ENCODE results near the gene RNGTT. TPM values are rescaled to one million over a fixed set of nuclear protein-coding genes. Genes with fewer than 3 reads are reported as not detected.

Gene RNGTT
- total RNA-seq, 1 donor from 2014 or later, result 13.4 TPM

GRCh38 chr6:88712243-88712936 lies 251.0 kb downstream of the RNGTT start:
- Mint-ChIP-seq H3K4me1 (ENCODE audit: unreplicated experiment) (no peaks in the 10 kb centered on the region), H3K9me3 (no peaks in the 10 kb centered on the region), H3K27me3 (no peaks in the 10 kb centered on the region), H3K4me3 (no peak overlapping the region), H3K36me3 (no peaks in the 10 kb centered on the region), H3K27ac (no peak overlapping the region)
- TF ChIP-seq CTCF (conservative IDR thresholded peaks at IDR 0.05), result no peak
- DNase-seq (ENCODE audit: extremely low spot score, unreplicated experiment), result no peak

DNA sequence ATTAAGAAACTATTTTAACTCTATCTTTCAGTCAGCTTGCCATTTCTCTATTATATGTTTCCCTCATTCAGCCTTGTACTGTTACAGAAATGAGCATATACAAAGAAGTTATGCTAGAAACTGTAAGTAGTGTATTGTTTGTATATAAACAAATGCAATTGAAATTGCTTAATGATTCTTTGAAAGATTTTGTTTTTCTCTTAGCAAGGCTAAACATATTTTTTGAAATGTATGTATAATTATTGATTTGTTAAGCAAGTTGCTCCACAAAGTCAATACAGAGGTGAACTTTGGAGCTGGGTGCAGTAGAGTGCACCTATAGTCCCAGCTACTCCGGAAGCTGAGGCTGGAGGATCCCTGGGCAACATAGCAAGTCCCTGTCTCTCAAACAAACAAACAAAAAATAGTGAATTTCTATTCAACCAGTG lies 253.6 kb downstream of the RNGTT start:
- Mint-ChIP-seq H3K9me3 (no peaks in the 10 kb centered on the region), H3K27ac (no peak overlapping the region), H3K4me3 (no peak overlapping the region), H3K27me3 (no peaks in the 10 kb centered on the region), H3K4me1 (ENCODE audit: unreplicated experiment) (no peaks in the 10 kb centered on the region), H3K36me3 (no peaks in the 10 kb centered on the region)
- no peak for TF ChIP-seq CTCF (conservative IDR thresholded peaks at IDR 0.05)
- DNase-seq (ENCODE audit: extremely low spot score, unreplicated experiment), result no peak

DNA sequence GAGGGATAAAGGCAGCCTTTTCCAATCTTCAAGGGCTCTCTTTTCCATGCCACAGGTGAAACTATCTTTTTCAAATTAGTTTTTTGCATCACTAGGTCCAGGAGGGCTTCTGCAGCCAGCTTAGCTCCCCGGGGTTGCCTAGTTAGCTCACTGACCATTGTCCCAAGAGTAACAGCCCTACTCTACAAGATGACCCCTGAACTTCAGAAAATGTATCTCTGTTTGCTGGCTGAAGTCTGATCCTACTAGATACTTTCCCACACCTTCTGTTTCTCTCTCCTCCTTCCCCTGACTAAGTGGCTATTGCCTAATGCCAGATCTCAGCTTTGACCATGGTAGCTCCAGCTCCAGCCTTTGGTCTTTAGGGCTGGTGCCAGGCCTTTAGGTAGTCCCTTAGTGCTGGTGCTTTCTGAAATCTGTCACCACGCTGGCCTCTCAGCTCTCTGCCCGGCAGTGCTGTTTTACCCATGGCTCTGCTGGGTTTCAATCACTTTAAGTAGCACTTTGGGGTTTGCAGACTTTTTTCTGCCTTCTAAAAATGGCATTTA lies 255.1 kb downstream of the RNGTT start:
- H3K27ac Mint-ChIP-seq, result no peak overlapping the region

DNA sequence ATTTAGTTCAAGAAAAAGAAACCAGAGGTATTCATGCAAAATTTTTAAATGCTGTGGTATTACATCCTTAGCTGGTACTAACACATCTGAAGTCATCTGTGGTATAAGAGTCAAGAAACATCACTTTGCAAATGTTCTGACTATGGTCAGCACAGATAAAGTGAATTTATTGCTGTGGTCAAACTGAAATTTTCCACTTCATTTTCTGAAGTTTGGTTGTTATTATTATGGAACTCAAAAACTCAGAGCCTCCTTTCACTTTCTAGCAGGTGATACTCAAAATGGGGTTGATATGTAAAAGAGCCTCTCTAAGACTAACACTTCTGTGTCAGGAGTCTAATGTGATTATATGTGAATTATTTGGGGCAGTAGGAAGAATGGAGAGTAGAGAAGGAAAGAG lies 257.8 kb downstream of the RNGTT start:
- Mint-ChIP-seq H3K36me3 (peaks cover 8% of the 10 kb centered on the region), H3K27me3 (no peaks in the 10 kb centered on the region), H3K9me3 (peaks cover 6% of the 10 kb centered on the region), H3K27ac (no peak overlapping the region), H3K4me3 (no peak overlapping the region), H3K4me1 (ENCODE audit: unreplicated experiment) (no peaks in the 10 kb centered on the region)
- no peak for TF ChIP-seq CTCF (conservative IDR thresholded peaks at IDR 0.05)
- no peak for DNase-seq (ENCODE audit: extremely low spot score, unreplicated experiment)

More for the DNA sequence above, 255.1 kb downstream of the RNGTT start:
- no peak overlapping the region for H3K4me3 Mint-ChIP-seq
- H3K27me3 Mint-ChIP-seq, result no peaks in the 10 kb centered on the region
- H3K9me3 Mint-ChIP-seq, result peaks cover 6% of the 10 kb centered on the region
- no peak for TF ChIP-seq CTCF (conservative IDR thresholded peaks at IDR 0.05)
- no peak for DNase-seq (ENCODE audit: extremely low spot score, unreplicated experiment)
- peaks cover 6% of the 10 kb centered on the region for H3K36me3 Mint-ChIP-seq
- H3K4me1 Mint-ChIP-seq (ENCODE audit: unreplicated experiment), result no peaks in the 10 kb centered on the region

- Mint-ChIP-seq H3K27me3 (no peaks in the 10 kb centered on the region), H3K36me3 (peaks cover 8% of the 10 kb centered on the region), H3K27ac (no peak overlapping the region), H3K9me3 (peaks cover 6% of the 10 kb centered on the region), H3K4me3 (no peak overlapping the region), H3K4me1 (ENCODE audit: unreplicated experiment) (no peaks in the 10 kb centered on the region)
- TF ChIP-seq CTCF (conservative IDR thresholded peaks at IDR 0.05), result no peak
- no peak for DNase-seq (ENCODE audit: extremely low spot score, unreplicated experiment)
Measured at GRCh38 chr6:88704980-88705379, 258.4 kb downstream of the RNGTT start.

Measured in type B pancreatic cell (in vitro differentiated cells).